PC-9 (cell line): ENCODE results near the gene ADGRA1.

ENCODE experiments used
- EZH2 ChIP-seq: fragments of 200-600 bp; sonication (generic); IDR thresholded peaks from 2 replicates; pipeline ENCODE4 v1.8.0; 2017; ENCODE audit warnings: antibody characterized with exemption, low read depth
- TF ChIP-seq, protein P1 (sequence below): fragments of 200-600 bp; sonication (generic); conservative IDR thresholded peaks from 2 replicates; pipeline ENCODE4 v1.6.1; 2017; ENCODE audit warnings: mixed run types, antibody characterized with exemption, mild to moderate bottlenecking, moderate library complexity

GRCh38 chr10:133104068-133104962 lies 16.6 kb downstream of the ADGRA1 start:
- TF ChIP-seq, protein P1, sequence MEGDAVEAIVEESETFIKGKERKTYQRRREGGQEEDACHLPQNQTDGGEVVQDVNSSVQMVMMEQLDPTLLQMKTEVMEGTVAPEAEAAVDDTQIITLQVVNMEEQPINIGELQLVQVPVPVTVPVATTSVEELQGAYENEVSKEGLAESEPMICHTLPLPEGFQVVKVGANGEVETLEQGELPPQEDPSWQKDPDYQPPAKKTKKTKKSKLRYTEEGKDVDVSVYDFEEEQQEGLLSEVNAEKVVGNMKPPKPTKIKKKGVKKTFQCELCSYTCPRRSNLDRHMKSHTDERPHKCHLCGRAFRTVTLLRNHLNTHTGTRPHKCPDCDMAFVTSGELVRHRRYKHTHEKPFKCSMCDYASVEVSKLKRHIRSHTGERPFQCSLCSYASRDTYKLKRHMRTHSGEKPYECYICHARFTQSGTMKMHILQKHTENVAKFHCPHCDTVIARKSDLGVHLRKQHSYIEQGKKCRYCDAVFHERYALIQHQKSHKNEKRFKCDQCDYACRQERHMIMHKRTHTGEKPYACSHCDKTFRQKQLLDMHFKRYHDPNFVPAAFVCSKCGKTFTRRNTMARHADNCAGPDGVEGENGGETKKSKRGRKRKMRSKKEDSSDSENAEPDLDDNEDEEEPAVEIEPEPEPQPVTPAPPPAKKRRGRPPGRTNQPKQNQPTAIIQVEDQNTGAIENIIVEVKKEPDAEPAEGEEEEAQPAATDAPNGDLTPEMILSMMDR: no peak
- TF ChIP-seq EZH2: no peak
